Hepatocyte (in vitro differentiated cells): ENCODE results near the gene SGMS1. TPM values are rescaled to one million over a fixed set of nuclear protein-coding genes. Genes with fewer than 3 reads are reported as not detected.

ENCODE experiments used
- DNase-seq: peaks from one replicate; pipeline ENCODE4 v3.0.0-alpha.2; 2016; ENCODE audit warnings: low spot score
- H2AFZ ChIP-seq: fragments of 200-600 bp; sonication (generic); 2 replicates; pipeline ENCODE4 v1.6.0; 2016; ENCODE audit warnings: antibody characterized with exemption, mild to moderate bottlenecking
- H3K27ac ChIP-seq: fragments of 200-600 bp; sonication (generic); 2 replicates; pipeline ENCODE4 v1.5.1; 2016; ENCODE audit warnings: mild to moderate bottlenecking
- H3K27me3 ChIP-seq: fragments of 200-600 bp; sonication (generic); 2 replicates; pipeline ENCODE4 v1.6.1; 2016
- H3K36me3 ChIP-seq: fragments of 200-600 bp; sonication (generic); replicated peaks from 2 replicates; pipeline ENCODE4 v1.5.1; 2016; ENCODE audit warnings: low read depth; ENCODE audit not compliant: insufficient read depth
- H3K4me1 ChIP-seq: fragments of 200-600 bp; sonication (generic); 2 replicates; pipeline ENCODE4 v1.5.1; 2016; ENCODE audit warnings: mild to moderate bottlenecking, moderate library complexity; ENCODE audit not compliant: insufficient read depth
- H3K4me2 ChIP-seq: fragments of 200-600 bp; sonication (generic); 2 replicates; pipeline ENCODE4 v1.6.0; 2016
- H3K4me3 ChIP-seq: fragments of 200-600 bp; sonication (generic); 2 replicates; pipeline ENCODE4 v1.5.1; 2016; ENCODE audit warnings: mild to moderate bottlenecking
- H3K79me2 ChIP-seq: fragments of 200-600 bp; sonication (generic); 2 replicates; pipeline ENCODE4 v1.6.0; 2017; ENCODE audit warnings: mild to moderate bottlenecking
- H3K9me2 ChIP-seq: fragments of 200-600 bp; sonication (generic); replicated peaks from 2 replicates; pipeline ENCODE4 v1.6.0; 2017; ENCODE audit warnings: mild to moderate bottlenecking; ENCODE audit not compliant: insufficient read depth
- H3K9me3 ChIP-seq: fragments of 200-600 bp; sonication (generic); 2 replicates; pipeline ENCODE4 v1.5.1; 2016; ENCODE audit warnings: low read depth, mild to moderate bottlenecking
- H4K20me1 ChIP-seq: fragments of 200-600 bp; sonication (generic); 2 replicates; pipeline ENCODE4 v1.6.0; 2016; ENCODE audit warnings: mild to moderate bottlenecking; ENCODE audit not compliant: insufficient read depth, poor library complexity, severe bottlenecking
- CTCF ChIP-seq: fragments of 200-600 bp; sonication (generic); IDR thresholded peaks from 2 replicates; pipeline ENCODE4 v1.5.1; 2016; ENCODE audit warnings: antibody characterized with exemption, mild to moderate bottlenecking; ENCODE audit not compliant: poor library complexity
- EZH2 ChIP-seq: fragments of 200-600 bp; sonication (generic); IDR thresholded peaks from 2 replicates; pipeline ENCODE4 v1.6.1; 2016; ENCODE audit warnings: antibody characterized with exemption, mild to moderate bottlenecking, borderline replicate concordance
- EZH2phosphoT487 ChIP-seq: fragments of 200-600 bp; sonication (generic); IDR thresholded peaks from one replicate; pipeline ENCODE4 v1.6.1; 2018; ENCODE audit warnings: antibody characterized with exemption, mild to moderate bottlenecking, low read depth, moderate library complexity; ENCODE audit not compliant: unreplicated experiment, severe bottlenecking
- WGBS: methylation state at CpG from one replicate; pipeline ENCODE4 v1.1.6; 2016; ENCODE audit warnings: low lambda C conversion rate; ENCODE audit errors: missing lambda C conversion rate; 5-methylcytosine and 5-hydroxymethylcytosine counted together
- polyA plus RNA-seq: library from polyadenylated mRNA; unstranded; fragments of >200 nt; fragmentation: Nextera tagmentation; extraction: Ambion mirVana; gene quantifications from 2 replicates; pipeline ENCODE4 v1.2.1, GENCODE V29; 2016
- total RNA-seq: library from RNA; depleted of rRNA; stranded (reverse); fragments of >200 nt; gene quantifications from 2 replicates; pipeline ENCODE4 v1.2.3, GENCODE V29; 2014

Gene SGMS1
- total and polyA plus RNA-seq, 2 experiments from 2014 or later, result 28.1 to 87.8 TPM

GRCh38 chr10:50316174-50316573, 307.6 kb downstream of the SGMS1 start:
- Histone ChIP-seq H3K79me2 (peaks cover 3% of the 10 kb centered on the region), H4K20me1 (no peaks in the 10 kb centered on the region), H3K4me1 (no peaks in the 10 kb centered on the region), H3K27ac (no peak overlapping the region), H3K4me3 (no peak overlapping the region), H3K27me3 (no peaks in the 10 kb centered on the region), H2AFZ (no peak overlapping the region), H3K9me2 (no peaks in the 10 kb centered on the region), H3K4me2 (no peak overlapping the region), H3K36me3 (no peaks in the 10 kb centered on the region), H3K9me3 (no peaks in the 10 kb centered on the region)
- TF ChIP-seq EZH2phosphoT487, result no peak
- TF ChIP-seq CTCF, result no peak
- no peak for TF ChIP-seq EZH2
- 93% methylated on average over 3 of the region's 3 CpGs for WGBS
- DNase-seq, result no peak

- no peak for DNase-seq
- Histone ChIP-seq H4K20me1 (no peaks in the 10 kb centered on the region), H3K27me3 (no peaks in the 10 kb centered on the region), H3K9me3 (no peaks in the 10 kb centered on the region), H3K4me3 (no peak overlapping the region), H3K27ac (no peak overlapping the region), H3K36me3 (no peaks in the 10 kb centered on the region), H3K9me2 (no peaks in the 10 kb centered on the region), H3K4me2 (no peak overlapping the region), H3K79me2 (peaks cover 3% of the 10 kb centered on the region), H3K4me1 (no peaks in the 10 kb centered on the region), H2AFZ (no peak overlapping the region)
- TF ChIP-seq EZH2phosphoT487, result no peak
- no peak for TF ChIP-seq EZH2
- TF ChIP-seq CTCF, result no peak
Measured at GRCh38 chr10:50315424-50315823, 308.3 kb downstream of the SGMS1 start.

- Histone ChIP-seq H3K36me3 (no peaks in the 10 kb centered on the region), H3K27me3 (no peaks in the 10 kb centered on the region), H3K27ac (no peak overlapping the region), H3K9me3 (no peaks in the 10 kb centered on the region), H3K4me2 (no peak overlapping the region), H4K20me1 (no peaks in the 10 kb centered on the region), H2AFZ (no peak overlapping the region), H3K79me2 (peaks cover 3% of the 10 kb centered on the region), H3K4me1 (no peaks in the 10 kb centered on the region), H3K4me3 (no peak overlapping the region), H3K9me2 (no peaks in the 10 kb centered on the region)
- WGBS, result 92% methylated on average over 10 of the region's 10 CpGs
- TF ChIP-seq CTCF, result no peak
- TF ChIP-seq EZH2phosphoT487, result no peak
- TF ChIP-seq EZH2, result no peak
- DNase-seq, result no peak
Measured at GRCh38 chr10:50314169-50315071, 309.3 kb downstream of the SGMS1 start.
